Motor neuron (in vitro differentiated cells): ENCODE results near the gene PRSS56. TPM values are rescaled to one million over a fixed set of nuclear protein-coding genes. Genes with fewer than 3 reads are reported as not detected.

ENCODE experiments used
- ATAC-seq, 8 experiments: fragments of 200-7000 bp; cut with Tn5 transposase; replicated peaks in 6 of 8; 2 replicates each; pipeline ENCODE4 v1.8.0; 2021; ENCODE audit warnings: mild to moderate bottlenecking in 8 of 8, moderate library complexity in 8 of 8
- H3K27ac ChIP-seq, 2 donors: fragments of 250-450 bp; sonication (Bioruptor Pico); 2 replicates each; pipeline ENCODE4 v1.9.0; 2021; ENCODE audit warnings: antibody characterized with exemption in 2 of 2, mild to moderate bottlenecking in 2 of 2, moderate library complexity in 1 of 2
- H3K4me1 ChIP-seq, 2 donors: fragments of 250-450 bp; sonication (Bioruptor Pico); replicated peaks in 1 of 2; 2 replicates each; pipeline ENCODE4 v1.6.1; 2021; ENCODE audit warnings: antibody characterized with exemption in 2 of 2, mild to moderate bottlenecking in 2 of 2, moderate library complexity in 1 of 2
- H3K4me3 ChIP-seq, 5 donors: fragments of 250-450 bp; sonication (Bioruptor Pico); 2 replicates each; pipeline ENCODE4 v1.9.0; 2021; ENCODE audit warnings: antibody characterized with exemption in 5 of 5, mild to moderate bottlenecking in 5 of 5, moderate library complexity in 4 of 5
- WGBS, 10 experiments: fragments of 450-650 bp; shearing (Covaris generic); methylation state at CpG; one replicate each; pipeline ENCODE4 v1.0.0; 2022; 5-methylcytosine and 5-hydroxymethylcytosine counted together
- in situ Hi-C, 9 experiments: fragments of 400-800 bp; cut with MboI; loops; one replicate each; pipeline ENCODE4 v1.15.0; 2021; ENCODE audit warnings: low sequenced_read_pairs in 9 of 9, low pct_unique_long_range_greater_than_20kb in 2 of 9; ENCODE audit not compliant: unreplicated experiment in 9 of 9
- total RNA-seq, 8 experiments: library from RNA; unstranded; fragments of 300-600 nt; gene quantifications; 2 replicates each; pipeline versions ENCODE4 v1.2.3 to v1.2.4, GENCODE V29; 2022

The PRSS56 gene
- total RNA-seq, 8 experiments from 2014 or later, result 0.08 to 1.9 (median 0.58) TPM; not detected in 2

GRCh38 chr2:232482301-232483238 is 37.6 kb upstream of the PRSS56 start:
- in situ Hi-C loops, result no loop called here
- WGBS, 10 experiments, result 0 to 88% (median 67%) methylated on average over 2 to 10 of the region's 31 CpGs; no CpG with 5 or more reads in 6 of the 10 experiments
- H3K4me1 ChIP-seq, result peaks cover 11 to 13% of the 10 kb centered on the region in 2 donors
- no peak for ATAC-seq
- no peak overlapping the region for H3K27ac ChIP-seq
- no peak overlapping the region for H3K4me3 ChIP-seq

DNA sequence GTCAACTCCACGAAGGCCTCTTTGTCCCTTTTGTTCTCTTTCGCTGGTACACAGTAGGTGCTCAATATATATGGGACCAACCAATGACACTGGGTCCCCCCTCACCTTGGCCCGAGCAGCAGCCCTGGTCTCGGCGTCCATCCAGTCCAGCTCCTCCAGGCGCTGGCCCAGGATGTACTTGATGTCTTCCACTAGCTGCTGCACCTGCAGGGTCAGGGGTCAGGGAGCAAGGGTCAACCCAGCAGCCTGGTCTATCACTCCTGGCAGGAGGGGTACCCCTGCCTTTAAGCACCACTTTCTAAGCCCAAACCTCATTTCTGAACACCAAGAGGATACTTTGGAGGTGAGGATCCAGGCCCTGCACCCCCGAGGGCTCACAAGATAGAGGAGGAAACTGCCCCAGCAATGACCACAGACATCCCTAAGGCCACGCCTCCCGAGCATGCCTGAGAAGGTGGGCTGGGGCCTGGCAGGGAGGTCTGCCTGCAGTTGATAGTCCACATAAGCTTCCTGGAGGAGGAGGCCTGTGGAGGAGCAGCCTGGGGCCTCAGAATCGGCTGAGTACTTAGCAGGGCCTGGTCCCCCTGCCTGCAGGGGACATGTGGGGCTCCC is 36.8 kb upstream of the PRSS56 start:
- in situ Hi-C loops, result no loop called here
- H3K4me1 ChIP-seq, result peaks cover 18 to 19% of the 10 kb centered on the region in 2 donors
- no peak overlapping the region for H3K4me3 ChIP-seq
- 26 to 100% (median 73%) methylated on average over 1 to 6 of the region's 10 CpGs; no CpG with 5 or more reads in 4 of the 10 experiments for whole genome bisulfite sequencing, 10 experiments
- ATAC-seq, result no peak
- no peak overlapping the region for H3K27ac ChIP-seq

DNA sequence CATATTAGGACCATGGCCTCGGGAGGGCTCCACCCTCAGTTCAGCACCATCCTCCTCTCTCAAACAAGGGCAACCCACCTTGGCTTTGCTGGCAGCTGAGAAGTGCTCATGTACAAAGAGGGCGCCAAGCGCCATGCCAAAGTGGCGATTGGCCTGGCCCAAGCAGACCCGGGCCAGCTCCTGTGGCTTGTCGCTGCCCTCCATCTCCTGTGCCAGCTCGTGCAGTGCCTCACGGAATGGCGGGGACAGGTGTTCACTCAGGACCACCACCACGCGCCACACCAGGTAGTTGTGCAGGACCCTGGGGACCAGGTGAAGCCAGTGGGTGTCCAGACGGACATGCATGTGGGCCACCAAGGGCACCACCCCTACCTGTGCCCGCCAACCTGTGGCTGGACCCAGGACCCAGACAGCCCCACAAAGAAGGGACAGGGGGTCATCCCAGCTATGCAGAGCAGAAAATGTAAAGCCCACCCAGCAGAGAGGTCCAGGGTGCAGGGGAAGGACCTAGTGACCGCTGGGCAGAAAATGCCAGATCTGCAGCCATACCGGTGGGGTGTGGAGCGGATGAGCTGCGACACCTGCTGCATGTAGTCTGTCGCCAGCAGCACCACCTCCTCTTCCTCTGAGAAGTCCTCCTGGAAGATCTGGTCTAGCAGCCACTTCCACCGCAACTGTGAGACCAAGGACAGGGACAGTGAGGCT is 36.1 kb upstream of the PRSS56 start:
- H3K4me1 ChIP-seq, result peaks cover 25 to 26% of the 10 kb centered on the region in 2 donors
- ATAC-seq, result no peak

DNA sequence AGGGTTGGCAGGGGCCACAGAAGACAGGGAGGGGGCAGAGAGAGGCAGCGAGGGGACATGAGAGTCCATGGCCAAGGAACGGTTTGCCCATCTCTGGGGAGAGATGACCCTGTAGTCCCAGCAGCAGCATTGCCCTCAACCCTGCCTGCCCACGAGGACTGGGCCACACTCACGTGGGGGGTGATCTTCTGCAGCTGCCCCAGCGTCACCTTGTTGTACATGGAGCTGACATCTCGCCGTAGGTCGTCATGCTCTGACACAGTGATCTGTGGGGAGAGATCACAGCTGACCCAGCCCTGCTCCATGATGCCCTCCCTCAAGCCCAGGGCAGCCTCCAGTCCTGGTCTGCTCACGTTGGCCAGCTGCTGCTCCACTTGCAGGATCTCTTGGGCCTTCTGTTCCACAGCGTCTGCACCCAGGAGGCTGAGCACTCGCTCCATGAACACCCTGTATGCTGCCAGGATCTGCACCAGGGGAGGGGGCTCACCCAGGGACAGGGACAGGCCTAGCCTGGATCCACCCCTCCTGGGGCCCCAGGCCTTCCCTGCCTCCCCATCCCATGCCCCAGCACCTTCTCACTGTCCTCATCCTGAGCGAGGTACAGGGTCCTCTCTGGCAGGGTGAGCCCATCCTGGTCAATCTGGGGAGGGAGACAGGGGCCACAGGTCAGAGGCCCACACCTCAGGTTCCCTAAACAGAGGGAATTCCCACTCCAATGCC is 35.4 kb upstream of the PRSS56 start:
- peak overlapping the region in 4 of 5 donors; percentile 36 to 43 (median 41) for H3K4me3 ChIP-seq
- WGBS, 10 experiments, result 20 to 80% (median 69%) methylated on average over 1 to 11 of the region's 12 CpGs; no CpG with 5 or more reads in 5 of the 10 experiments
- no peak overlapping the region for H3K27ac ChIP-seq
- peaks cover 31 to 33% of the 10 kb centered on the region in 2 donors for H3K4me1 ChIP-seq
- ATAC-seq, result no peak
- in situ Hi-C loops, result no loop called here

More for the DNA sequence above, 36.1 kb upstream of the PRSS56 start:
- Histone ChIP-seq H3K27ac (no peak overlapping the region), H3K4me3 (no peak overlapping the region)
- in situ Hi-C loops, result no loop called here
- 73 to 100% (median 88%) methylated on average over 1 to 3 of the region's 19 CpGs; no CpG with 5 or more reads in 6 of the 10 experiments for WGBS, 10 experiments

DNA sequence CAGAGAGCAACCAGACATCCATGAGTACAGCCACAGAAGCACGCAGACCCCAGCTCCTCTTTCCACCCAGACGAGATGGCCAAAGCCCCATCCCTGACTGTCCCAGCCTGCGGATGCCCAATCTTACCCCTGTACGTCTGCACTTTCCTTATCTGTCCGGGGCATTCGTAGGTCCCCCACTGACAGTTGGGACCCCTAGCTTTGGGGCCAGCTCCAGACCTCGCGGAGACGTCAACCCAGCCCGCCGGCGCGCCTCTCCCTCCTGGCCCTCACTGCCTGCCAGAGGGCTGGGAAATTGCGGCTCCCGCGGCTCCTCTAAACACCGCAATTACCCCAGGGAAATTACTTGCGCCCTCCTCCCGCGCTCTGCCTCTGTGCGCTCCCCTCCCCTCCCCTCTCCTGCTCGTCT is 34.8 kb upstream of the PRSS56 start:
- Histone ChIP-seq H3K4me3 (peak overlapping the region; percentile 12 to 43 (median 40)), H3K27ac (peak overlapping the region in 1 of 2 donors; percentile 84), H3K4me1 (peaks cover 34 to 39% of the 10 kb centered on the region in 2 donors)
- no peak for ATAC-seq
- in situ Hi-C loops, result no loop called here
- 0 to 48% (median 8%) methylated on average over 1 to 5 of the region's 22 CpGs; no CpG with 5 or more reads in 5 of the 10 experiments for whole genome bisulfite sequencing, 10 experiments

DNA sequence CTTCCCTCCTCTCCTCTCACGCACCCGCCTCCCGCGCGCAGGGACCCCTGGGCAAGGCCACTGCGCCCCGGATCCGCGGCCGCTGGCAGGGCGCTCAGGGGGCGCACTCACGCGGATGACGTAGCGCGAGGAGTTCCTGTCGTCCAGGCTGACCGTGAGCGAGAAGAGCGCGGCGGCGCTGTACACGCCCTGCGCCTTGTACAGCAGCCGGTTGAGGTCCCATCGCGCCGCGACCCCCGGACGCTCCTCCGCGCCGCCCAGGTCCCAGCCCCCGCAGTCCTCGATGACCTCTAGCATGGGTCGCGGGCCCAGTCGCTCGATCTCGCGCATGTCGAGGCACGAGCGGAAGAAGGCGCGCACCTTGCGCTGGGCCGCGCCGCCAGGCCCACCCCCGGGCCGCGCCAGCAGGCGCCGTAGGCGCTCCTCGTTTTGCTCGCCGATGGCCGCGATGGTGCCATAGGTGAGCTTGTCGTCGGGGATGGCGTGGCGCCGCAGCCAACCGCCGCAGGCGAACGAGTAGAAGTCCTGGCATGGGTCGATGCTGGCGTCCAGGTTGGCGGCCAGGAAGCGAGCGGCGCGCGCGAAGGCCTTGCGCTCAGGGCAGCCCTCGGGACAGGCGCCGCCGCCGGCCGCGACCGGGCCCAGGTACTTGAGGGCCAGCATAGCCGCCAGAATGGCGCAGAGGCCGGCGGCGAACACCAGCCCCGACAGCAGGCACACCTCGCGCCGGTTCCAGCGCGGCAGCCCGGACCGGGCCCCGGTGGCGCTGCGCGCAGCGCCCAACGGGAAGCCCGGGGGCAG is 34.2 kb upstream of the PRSS56 start:
- in situ Hi-C loops, result no loop called here
- peak overlapping the region; percentile 1 to 84 for H3K27ac ChIP-seq
- peak overlapping the region; percentile 12 to 43 (median 40) for H3K4me3 ChIP-seq
- H3K4me1 ChIP-seq, result peaks cover 40 to 42% of the 10 kb centered on the region in 2 donors
- ATAC-seq, result peak in 5 of 8 experiments; percentile 62 to 76 (median 70)
- WGBS, 10 experiments, result 7 to 9% (median 7%) methylated on average over 5 to 11 of the region's 111 CpGs; no CpG with 5 or more reads in 7 of the 10 experiments

- Histone ChIP-seq H3K4me1 (peaks cover 42 to 47% of the 10 kb centered on the region in 2 donors), H3K27ac (peak overlapping the region; percentile 1 to 84), H3K4me3 (peak overlapping the region; percentile 32 to 43 (median 40))
- in situ Hi-C loops, result no loop called here
- WGBS, 10 experiments, result 4% methylated on average over 8 of the region's 74 CpGs; no CpG with 5 or more reads in 9 of the 10 experiments
- ATAC-seq, result peak in 1 of 8 experiments; percentile 5
Measured at GRCh38 chr2:232486558-232487384, 33.4 kb upstream of the PRSS56 start.

DNA sequence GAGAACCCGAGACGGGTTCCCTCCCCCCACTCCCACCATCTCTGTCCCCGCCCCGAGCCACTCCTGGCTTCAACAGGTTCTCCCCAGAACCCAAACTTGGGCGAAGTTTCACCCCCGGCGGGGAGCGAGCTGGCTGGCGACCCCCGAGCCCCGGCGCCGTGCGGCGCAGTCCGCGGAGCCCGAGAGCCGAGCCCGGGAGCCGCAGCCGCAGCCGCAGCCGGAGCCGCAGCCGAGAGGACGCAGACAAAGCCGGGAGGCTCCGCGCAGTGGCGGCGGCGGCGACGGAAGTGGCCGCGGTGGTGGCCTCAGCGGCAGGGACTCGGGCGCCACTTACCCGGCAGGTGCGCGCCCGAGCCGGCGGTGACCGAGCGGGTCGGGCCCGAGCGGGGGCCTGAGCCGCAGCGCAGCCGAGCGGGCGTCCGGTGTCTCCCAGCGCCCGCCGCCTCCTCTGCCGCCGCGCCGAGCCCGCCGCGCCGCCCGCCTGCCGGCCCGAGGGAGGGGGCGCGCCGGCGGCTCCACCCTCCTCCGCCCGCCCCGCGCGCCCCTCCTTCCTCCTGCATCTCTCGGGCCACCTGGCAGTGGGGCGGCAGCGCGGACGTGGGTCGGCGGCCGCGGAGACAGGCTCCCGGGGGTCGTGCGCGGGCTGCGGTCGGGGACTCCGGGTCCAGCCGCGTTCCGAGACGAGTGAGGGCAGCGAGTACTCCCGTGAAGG is 32.6 kb upstream of the PRSS56 start, which contains the start of gene ECEL1:
Gene ECEL1 (minus strand): TSS at position 450 of the 712 bp plus-strand sequence. CDS start 1,181 bp downstream, outside the sequence.
- in situ Hi-C loops, result no loop called here
- H3K4me3 ChIP-seq, result peak within 1 kb of the TSS; percentile 32 to 43 (median 40)
- H3K27ac ChIP-seq, result peak within 1 kb of the TSS; percentile 69 to 84
- H3K4me1 ChIP-seq, result peaks cover 42 to 47% of the 10 kb centered on the region in 2 donors
- WGBS, 10 experiments, result no CpG with 5 or more reads among the region's 102 CpGs
- peak in 6 of 8 experiments; percentile 20 to 62 (median 34) for ATAC-seq

DNA sequence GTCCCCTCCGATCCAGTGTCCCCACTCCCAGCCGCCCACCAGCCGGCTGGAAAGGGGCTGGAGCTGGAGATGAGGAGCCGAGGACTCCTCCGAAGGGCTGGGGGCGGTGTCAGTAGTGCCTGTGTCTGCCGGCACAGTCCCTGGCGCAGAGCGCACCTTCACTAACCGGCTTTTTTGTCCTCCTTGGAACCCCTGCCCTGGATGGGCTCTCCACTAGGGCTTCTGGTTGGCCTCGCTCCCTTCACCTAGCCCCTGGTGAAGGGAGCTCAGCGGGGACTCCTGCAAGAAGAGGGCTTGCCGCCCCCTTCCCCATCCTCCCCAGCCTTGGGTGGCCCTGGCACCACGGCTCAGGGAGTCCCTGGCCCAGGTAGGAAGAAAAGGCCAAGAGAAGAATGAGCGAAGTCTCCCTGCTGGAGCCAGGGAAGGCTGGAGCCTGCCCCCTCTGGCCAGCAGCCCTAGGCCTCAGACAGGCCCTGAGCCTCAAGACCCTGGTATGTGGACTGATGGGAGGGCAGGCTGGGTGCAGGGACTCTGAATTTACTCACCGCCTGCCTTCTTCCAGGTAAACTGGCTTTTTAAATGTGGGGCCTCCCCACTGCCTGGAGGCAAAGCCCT is 32.0 kb upstream of the PRSS56 start:
- Histone ChIP-seq H3K4me3 (peak overlapping the region in 4 of 5 donors; percentile 36 to 43 (median 41)), H3K4me1 (peaks cover 43 to 47% of the 10 kb centered on the region in 2 donors), H3K27ac (peak overlapping the region; percentile 69 to 84)
- 25 to 90% (median 71%) methylated on average over 1 to 5 of the region's 16 CpGs; no CpG with 5 or more reads in 3 of the 10 experiments for WGBS, 10 experiments
- peak in 6 of 8 experiments; percentile 0 to 25 (median 2) for ATAC-seq
- in situ Hi-C loops, result no loop called here

- WGBS, 10 experiments, result 20 to 80% (median 73%) methylated on average over 1 to 4 of the region's 5 CpGs; no CpG with 5 or more reads in 3 of the 10 experiments
- Histone ChIP-seq H3K4me3 (no peak overlapping the region), H3K27ac (peak overlapping the region; percentile 69 to 84), H3K4me1 (peaks cover 49 to 53% of the 10 kb centered on the region in 2 donors)
- in situ Hi-C loops, result no loop called here
- no peak for ATAC-seq
Measured at GRCh38 chr2:232488721-232489300, 31.4 kb upstream of the PRSS56 start.
